AG09319 (cell line): ENCODE results near the gene HSD11B2.

Experiments
- DNase-seq: peaks from one replicate; pipeline ENCODE4 v3.0.0-alpha.2; 2010; ENCODE audit warnings: low read depth; ENCODE audit errors: extremely low read depth
- TF ChIP-seq, protein P1 (sequence below): IDR thresholded peaks from 2 replicates; pipeline ENCODE4 v1.5.1; 2011; ENCODE audit warnings: low read depth, mild to moderate bottlenecking, inconsistent platforms, low read length, moderate library complexity

Gene HSD11B2

DNA sequence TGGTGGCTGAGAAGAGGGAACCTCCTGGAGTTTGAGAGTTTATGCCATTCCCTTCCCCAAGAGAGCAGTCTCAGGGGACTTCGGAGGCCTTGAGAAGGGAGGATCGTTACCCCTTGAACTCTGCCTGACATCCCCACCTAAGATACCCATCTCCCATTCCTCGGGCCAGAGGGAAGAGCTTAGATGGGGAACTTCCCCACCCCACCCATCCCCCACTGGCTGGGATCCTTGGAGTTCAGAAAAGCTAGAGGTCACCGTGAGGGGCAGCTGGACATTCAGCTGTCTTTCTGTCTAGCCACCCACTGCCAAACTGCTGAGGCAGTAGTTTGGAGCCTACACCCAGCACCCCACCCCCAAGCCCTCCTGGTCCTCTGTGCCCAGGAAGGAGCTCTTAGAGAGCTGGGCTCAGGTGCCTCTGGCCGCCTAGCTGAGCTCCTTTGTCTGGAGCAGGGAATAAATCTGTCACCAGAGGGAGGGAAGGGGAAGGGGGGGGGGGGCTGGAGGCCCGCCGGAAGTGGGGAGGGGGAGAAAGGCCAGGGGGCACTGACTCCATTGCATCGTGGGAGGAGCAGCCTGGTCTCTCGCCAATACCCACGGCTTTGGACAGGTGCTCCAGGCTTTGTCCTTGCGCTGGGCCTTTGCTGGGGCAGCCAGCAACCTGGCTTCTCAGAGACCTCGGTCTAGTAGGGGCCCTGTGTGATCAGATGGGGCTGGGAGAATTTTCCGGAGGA is 1.0 kb downstream of the HSD11B2 start:
- TF ChIP-seq, protein P1, sequence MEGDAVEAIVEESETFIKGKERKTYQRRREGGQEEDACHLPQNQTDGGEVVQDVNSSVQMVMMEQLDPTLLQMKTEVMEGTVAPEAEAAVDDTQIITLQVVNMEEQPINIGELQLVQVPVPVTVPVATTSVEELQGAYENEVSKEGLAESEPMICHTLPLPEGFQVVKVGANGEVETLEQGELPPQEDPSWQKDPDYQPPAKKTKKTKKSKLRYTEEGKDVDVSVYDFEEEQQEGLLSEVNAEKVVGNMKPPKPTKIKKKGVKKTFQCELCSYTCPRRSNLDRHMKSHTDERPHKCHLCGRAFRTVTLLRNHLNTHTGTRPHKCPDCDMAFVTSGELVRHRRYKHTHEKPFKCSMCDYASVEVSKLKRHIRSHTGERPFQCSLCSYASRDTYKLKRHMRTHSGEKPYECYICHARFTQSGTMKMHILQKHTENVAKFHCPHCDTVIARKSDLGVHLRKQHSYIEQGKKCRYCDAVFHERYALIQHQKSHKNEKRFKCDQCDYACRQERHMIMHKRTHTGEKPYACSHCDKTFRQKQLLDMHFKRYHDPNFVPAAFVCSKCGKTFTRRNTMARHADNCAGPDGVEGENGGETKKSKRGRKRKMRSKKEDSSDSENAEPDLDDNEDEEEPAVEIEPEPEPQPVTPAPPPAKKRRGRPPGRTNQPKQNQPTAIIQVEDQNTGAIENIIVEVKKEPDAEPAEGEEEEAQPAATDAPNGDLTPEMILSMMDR = no peak
- no peak for DNase-seq

DNA sequence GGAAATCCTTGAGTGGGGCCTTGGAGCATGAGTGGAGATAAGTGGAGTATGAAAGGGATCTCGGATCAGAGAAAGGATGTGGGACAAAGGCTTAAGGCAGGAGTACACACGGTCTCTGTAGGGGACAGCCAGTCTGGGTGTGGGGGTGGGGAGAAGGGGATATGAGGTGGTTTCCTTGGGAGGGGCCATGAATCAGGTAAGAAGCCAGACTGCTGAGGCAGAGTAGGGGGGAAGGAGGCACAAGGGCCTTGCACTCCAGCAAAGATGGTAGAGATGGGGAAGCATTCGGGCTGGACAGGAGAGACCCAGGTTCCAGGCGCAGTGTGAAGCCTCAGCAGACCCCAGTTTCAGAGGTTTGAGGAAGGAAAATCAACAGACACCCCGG is 1.6 kb downstream of the HSD11B2 start:
- DNase-seq = no peak
- TF ChIP-seq, protein P1 = no peak

GRCh38 chr16:67433131-67433719 is 2.3 kb downstream of the HSD11B2 start:
- DNase-seq = no peak
- TF ChIP-seq, protein P1 = no peak

DNA sequence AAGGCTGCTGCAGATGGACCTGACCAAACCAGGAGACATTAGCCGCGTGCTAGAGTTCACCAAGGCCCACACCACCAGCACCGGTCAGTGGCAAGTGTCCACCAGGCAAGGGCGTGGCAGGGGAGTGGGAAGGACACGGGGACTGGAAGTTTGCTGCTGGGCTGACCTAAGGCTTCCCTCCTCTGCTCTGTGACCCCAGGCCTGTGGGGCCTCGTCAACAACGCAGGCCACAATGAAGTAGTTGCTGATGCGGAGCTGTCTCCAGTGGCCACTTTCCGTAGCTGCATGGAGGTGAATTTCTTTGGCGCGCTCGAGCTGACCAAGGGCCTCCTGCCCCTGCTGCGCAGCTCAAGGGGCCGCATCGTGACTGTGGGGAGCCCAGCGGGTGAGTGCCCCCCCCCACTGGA is 4.8 kb downstream of the HSD11B2 start:
- TF ChIP-seq, protein P1 = no peak
- no peak for DNase-seq

DNA sequence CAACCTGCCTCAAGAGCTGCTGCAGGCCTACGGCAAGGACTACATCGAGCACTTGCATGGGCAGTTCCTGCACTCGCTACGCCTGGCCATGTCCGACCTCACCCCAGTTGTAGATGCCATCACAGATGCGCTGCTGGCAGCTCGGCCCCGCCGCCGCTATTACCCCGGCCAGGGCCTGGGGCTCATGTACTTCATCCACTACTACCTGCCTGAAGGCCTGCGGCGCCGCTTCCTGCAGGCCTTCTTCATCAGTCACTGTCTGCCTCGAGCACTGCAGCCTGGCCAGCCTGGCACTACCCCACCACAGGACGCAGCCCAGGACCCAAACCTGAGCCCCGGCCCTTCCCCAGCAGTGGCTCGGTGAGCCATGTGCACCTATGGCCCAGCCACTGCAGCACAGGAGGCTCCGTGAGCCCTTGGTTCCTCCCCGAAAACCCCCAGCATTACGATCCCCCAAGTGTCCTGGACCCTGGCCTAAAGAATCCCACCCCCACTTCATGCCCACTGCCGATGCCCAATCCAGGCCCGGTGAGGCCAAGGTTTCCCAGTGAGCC is 5.8 kb downstream of the HSD11B2 start:
- TF ChIP-seq, protein P1 = no peak

GRCh38 chr16:67437513-67437912 is 6.6 kb downstream of the HSD11B2 start:
- TF ChIP-seq, protein P1 = no peak
- no peak for DNase-seq

More for the DNA sequence above, 5.8 kb downstream of the HSD11B2 start:
- DNase-seq = no peak

DNA sequence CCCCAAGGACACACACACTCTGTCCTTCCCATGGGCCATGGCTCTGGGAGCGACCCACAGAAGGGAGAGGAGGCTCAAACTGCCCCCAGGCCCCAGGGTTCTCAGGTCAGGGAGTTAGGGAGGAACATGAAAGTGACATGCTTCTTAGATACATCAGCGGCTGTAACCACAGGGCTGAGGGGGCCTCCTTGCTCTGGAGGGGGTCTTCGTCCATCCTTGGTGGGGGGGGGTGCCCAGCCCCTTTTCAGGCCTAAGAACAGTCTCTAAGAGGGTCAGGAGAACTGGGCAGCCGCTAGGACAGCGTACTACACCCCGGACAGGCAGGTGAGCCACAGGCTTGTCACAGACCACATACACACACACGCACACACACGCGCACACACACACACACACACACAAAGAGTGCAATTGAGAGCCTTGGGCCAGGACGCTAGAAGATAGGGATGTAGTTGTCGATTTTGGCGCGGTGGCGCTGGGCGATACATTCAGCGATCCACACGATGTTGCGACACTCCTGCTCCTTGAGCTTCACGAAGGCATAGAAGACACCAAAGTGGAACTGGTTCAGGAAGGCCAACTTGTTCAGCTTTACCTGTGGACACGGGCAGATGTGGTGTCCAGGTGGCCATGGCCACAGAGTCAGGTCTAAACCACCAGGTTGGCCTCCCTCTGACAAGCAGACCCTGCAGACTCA is 7.3 kb downstream of the HSD11B2 start:
- TF ChIP-seq, protein P1 = no peak
- no peak for DNase-seq
